Right lung (tissue), 5 donors: ENCODE results near the gene CPT1A. TPM values are rescaled to one million over a fixed set of nuclear protein-coding genes. Genes with fewer than 3 reads are reported as not detected.

Experiments
- DNase-seq, 2 donors: peaks; one replicate each; pipeline ENCODE4 v3.0.0-alpha.2; 2013
- polyA plus RNA-seq, 5 donors: library from polyadenylated mRNA; unstranded; fragments of 120-200 nt; gene quantifications; one replicate each; pipeline versions ENCODE4 v1.2.1 to v1.2.3, GENCODE V29; 2013; ENCODE audit warnings: inconsistent platforms in 1 of 5, low replicate concordance in 1 of 5; ENCODE audit not compliant: insufficient read length in 5 of 5, insufficient read depth in 1 of 5

The CPT1A gene
- polyA plus RNA-seq, 5 donors: 24.2 to 32.4 (median 27.1) TPM

GRCh38 chr11:68710409-68710808 is 131.3 kb downstream of the CPT1A start:
- DNase-seq: no peak

DNA sequence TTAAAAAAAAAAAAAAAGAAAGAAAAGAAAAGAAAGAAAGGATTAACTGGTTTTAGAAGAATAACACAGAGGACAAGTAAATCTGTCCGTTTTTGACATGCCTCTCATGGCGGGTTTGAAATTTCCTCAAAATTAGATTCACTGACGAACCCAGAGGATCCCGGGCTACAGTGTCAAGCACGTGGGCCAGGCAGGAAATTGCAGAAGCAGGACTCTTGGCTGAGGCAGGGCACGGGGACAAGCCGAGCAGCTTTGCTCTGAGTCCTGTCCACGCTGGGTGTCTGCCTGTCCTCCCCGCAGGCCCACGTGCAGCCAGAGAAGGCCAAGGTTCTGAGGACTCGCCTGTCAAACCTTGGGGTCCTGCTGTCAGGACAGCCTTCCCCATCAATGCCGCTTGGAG is 132.7 kb downstream of the CPT1A start:
- DNase-seq: no peak

GRCh38 chr11:68707527-68707926 is 134.2 kb downstream of the CPT1A start:
- no peak for DNase-seq

DNA sequence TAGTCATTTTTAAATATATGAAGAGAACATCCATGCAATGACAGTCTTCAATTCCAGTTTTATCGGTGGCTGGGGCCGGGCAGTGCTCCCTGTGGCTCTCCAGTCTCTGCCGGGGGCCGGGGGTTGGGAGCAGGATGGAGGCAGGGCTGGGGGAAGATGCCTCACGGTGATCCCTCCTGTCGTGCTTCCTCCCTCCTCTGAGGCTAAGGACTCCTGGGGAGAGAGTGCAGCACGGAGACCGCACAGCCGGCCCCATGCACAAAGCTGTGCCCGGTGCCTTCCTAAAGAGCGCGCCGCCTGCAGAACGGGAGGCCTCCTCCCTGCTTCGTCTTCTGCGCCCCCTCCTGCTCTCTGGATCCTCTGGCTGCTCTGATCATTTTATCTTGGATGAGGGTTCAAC is 136.8 kb downstream of the CPT1A start:
- DNase-seq: no peak

Other genes starting within 250 kb of the CPT1A start
- under 1 TPM in 2 of 5 donors, not detected in 3; 0.14 to 0.33 TPM for gene GAL, start 157.4 kb downstream of the CPT1A start, polyA plus RNA-seq
- 10 to 100 TPM; 10.2 to 14.7 (median 11.4) TPM for gene TESMIN, start 90.4 kb downstream of the CPT1A start, polyA plus RNA-seq
- 10 to 100 TPM; 55.9 to 70.8 (median 62.1) TPM for gene MRPL21, start 61.9 kb upstream of the CPT1A start, polyA plus RNA-seq
- 10 to 100 TPM; 14.3 to 20.7 (median 18.6) TPM for gene IGHMBP2, start 62.0 kb upstream of the CPT1A start, polyA plus RNA-seq
- not detected for gene MRGPRD, start 139.1 kb upstream of the CPT1A start, polyA plus RNA-seq
- gene MRGPRF, start 171.3 kb upstream of the CPT1A start, polyA plus RNA-seq: 1 to 10 TPM; 3.1 to 8.9 (median 5.4) TPM
- gene TPCN2, start 207.0 kb upstream of the CPT1A start, polyA plus RNA-seq: 10 to 100 TPM in 4 of 5 donors, 1 to 10 TPM in 1; 9.2 to 15.1 (median 13.8) TPM